ENCODE data around the gene ATP6V0B.

Gene ATP6V0B

DNA sequence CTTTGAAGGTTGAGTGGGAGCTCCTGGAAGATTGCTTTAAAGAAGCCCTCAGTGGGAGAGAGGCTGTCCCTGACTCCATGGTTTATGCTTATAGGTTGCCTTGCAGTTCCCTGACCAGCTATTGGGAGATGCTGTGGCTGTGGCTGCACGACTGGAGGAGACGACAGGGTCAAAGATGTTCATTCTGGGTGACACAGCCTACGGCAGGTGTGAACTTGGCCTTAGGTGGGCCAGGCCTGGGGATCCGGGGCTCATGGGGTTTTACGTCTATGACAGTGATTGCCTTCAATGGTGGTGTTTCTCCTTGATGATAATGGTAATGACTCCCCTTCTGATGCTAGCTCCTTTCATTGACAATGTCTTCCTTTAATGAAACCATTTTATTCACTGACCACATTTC is 4.3 kb upstream of the ATP6V0B start:
- H3K4me3 ChIP-seq (replicated peaks; ENCODE audit: insufficient read depth, low read length), result peak overlapping the region; percentile 98
- peak overlapping the region; percentile 70 for H3K27ac ChIP-seq (replicated peaks)
- TF ChIP-seq, protein P1, sequence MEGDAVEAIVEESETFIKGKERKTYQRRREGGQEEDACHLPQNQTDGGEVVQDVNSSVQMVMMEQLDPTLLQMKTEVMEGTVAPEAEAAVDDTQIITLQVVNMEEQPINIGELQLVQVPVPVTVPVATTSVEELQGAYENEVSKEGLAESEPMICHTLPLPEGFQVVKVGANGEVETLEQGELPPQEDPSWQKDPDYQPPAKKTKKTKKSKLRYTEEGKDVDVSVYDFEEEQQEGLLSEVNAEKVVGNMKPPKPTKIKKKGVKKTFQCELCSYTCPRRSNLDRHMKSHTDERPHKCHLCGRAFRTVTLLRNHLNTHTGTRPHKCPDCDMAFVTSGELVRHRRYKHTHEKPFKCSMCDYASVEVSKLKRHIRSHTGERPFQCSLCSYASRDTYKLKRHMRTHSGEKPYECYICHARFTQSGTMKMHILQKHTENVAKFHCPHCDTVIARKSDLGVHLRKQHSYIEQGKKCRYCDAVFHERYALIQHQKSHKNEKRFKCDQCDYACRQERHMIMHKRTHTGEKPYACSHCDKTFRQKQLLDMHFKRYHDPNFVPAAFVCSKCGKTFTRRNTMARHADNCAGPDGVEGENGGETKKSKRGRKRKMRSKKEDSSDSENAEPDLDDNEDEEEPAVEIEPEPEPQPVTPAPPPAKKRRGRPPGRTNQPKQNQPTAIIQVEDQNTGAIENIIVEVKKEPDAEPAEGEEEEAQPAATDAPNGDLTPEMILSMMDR (IDR thresholded peaks at IDR 0.05; ENCODE audit: insufficient read depth, low read length), result no peak
- DNase-seq (ENCODE audit: low read depth in 1 of 2, low spot score in 1 of 2), result no peak
- no peaks in the 10 kb centered on the region for H3K27me3 ChIP-seq (ENCODE audit: insufficient read depth, poor library complexity, severe bottlenecking)

DNA sequence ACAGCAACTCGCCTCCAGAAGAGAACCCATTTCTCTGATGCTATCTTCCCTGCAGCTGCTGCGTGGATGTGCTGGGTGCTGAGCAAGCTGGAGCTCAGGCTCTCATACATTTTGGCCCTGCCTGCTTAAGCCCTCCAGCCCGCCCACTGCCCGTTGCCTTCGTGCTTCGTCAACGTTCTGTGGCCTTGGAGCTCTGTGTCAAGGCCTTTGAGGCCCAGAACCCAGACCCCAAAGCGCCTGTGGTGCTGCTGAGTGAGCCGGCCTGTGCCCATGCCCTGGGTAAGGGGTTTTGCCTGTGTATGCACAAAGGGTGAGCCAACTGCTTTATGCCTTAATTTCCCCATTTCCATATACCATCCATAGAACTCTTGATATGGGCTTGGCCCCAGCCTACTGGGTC is 3.8 kb upstream of the ATP6V0B start:
- no peak for DNase-seq (ENCODE audit: low read depth in 1 of 2, low spot score in 1 of 2)
- H3K27me3 ChIP-seq (ENCODE audit: insufficient read depth, poor library complexity, severe bottlenecking), result no peaks in the 10 kb centered on the region
- TF ChIP-seq, protein P1 (IDR thresholded peaks at IDR 0.05; ENCODE audit: insufficient read depth, low read length), result no peak
- TF ChIP-seq POLR2AphosphoS5 (IDR thresholded peaks at IDR 0.05; ENCODE audit: low read depth) (no peak), GABPA (IDR thresholded peaks at IDR 0.05; ENCODE audit: low read depth) (no peak), SPI1 (IDR thresholded peaks at IDR 0.05; ENCODE audit: borderline replicate concordance, low read depth) (no peak)
- TF ChIP-seq, protein P2, sequence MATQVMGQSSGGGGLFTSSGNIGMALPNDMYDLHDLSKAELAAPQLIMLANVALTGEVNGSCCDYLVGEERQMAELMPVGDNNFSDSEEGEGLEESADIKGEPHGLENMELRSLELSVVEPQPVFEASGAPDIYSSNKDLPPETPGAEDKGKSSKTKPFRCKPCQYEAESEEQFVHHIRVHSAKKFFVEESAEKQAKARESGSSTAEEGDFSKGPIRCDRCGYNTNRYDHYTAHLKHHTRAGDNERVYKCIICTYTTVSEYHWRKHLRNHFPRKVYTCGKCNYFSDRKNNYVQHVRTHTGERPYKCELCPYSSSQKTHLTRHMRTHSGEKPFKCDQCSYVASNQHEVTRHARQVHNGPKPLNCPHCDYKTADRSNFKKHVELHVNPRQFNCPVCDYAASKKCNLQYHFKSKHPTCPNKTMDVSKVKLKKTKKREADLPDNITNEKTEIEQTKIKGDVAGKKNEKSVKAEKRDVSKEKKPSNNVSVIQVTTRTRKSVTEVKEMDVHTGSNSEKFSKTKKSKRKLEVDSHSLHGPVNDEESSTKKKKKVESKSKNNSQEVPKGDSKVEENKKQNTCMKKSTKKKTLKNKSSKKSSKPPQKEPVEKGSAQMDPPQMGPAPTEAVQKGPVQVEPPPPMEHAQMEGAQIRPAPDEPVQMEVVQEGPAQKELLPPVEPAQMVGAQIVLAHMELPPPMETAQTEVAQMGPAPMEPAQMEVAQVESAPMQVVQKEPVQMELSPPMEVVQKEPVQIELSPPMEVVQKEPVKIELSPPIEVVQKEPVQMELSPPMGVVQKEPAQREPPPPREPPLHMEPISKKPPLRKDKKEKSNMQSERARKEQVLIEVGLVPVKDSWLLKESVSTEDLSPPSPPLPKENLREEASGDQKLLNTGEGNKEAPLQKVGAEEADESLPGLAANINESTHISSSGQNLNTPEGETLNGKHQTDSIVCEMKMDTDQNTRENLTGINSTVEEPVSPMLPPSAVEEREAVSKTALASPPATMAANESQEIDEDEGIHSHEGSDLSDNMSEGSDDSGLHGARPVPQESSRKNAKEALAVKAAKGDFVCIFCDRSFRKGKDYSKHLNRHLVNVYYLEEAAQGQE (IDR thresholded peaks at IDR 0.05; ENCODE audit: insufficient replicate concordance, low read depth), result no peak
- H3K4me3 ChIP-seq (replicated peaks; ENCODE audit: insufficient read depth, low read length), result peak overlapping the region; percentile 98
- H3K27ac ChIP-seq (replicated peaks), result no peak overlapping the region

DNA sequence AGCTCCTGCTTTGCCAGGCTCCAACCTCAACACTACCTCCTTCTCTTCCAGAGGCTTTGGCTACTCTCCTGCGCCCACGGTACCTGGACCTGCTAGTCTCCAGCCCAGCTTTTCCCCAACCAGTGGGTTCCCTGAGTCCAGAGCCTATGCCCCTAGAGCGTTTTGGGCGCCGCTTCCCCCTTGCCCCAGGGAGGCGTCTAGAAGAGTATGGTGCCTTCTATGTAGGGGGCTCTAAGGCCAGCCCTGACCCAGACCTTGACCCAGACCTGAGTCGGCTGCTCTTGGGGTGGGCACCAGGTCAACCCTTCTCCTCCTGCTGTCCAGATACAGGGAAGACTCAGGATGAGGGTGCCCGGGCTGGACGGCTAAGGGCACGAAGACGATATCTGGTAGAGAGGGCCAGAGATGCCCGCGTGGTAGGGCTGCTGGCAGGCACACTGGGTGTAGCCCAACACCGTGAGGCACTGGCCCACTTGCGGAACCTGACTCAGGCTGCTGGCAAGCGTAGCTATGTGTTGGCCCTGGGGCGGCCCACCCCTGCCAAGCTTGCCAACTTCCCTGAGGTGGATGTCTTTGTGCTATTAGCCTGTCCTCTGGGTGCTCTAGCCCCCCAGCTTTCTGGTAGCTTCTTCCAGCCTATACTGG is 3.3 kb upstream of the ATP6V0B start:
- TF ChIP-seq SPI1 (IDR thresholded peaks at IDR 0.05; ENCODE audit: borderline replicate concordance, low read depth) (no peak), POLR2AphosphoS5 (IDR thresholded peaks at IDR 0.05; ENCODE audit: low read depth) (no peak)
- TF ChIP-seq, protein P2 (IDR thresholded peaks at IDR 0.05; ENCODE audit: insufficient replicate concordance, low read depth), result no peak
- TF ChIP-seq, protein P1 (IDR thresholded peaks at IDR 0.05; ENCODE audit: insufficient read depth, low read length), result no peak
- DNase-seq (ENCODE audit: low read depth in 1 of 2, low spot score in 1 of 2), result no peak
- no peak overlapping the region for H3K4me3 ChIP-seq (replicated peaks; ENCODE audit: insufficient read depth, low read length)

DNA sequence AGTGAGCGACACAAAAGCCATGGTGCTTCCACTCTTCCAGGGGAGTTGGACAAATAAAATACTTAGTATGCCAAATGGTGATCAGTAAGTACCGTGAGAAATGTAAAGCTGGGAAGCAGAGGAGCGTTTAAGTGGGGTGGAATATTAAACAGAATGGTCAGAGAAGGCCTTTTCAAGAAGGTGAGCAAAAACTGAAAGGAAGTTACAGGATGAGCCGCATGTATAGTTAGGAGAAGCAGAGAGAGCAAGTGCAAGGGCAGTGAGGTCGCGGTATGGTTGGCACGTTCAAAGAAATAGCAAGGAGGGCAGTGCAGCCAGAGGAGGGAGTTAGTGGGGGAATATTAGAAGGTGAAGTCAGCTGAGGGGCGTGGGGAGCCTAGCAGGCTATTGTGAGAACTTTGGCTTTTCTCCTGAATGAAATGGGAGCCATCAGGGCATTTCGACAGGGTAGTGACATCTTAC is 748 bp upstream of the ATP6V0B start:
- Histone ChIP-seq H3K27ac (replicated peaks) (peak overlapping the region; percentile 99), H3K27me3 (ENCODE audit: insufficient read depth, poor library complexity, severe bottlenecking) (no peaks in the 10 kb centered on the region), H3K4me3 (replicated peaks; ENCODE audit: insufficient read depth, low read length) (peak overlapping the region; percentile 75)
- TF ChIP-seq, protein P2 (IDR thresholded peaks at IDR 0.05; ENCODE audit: insufficient replicate concordance, low read depth), result no peak
- no peak for TF ChIP-seq POLR2AphosphoS5 (IDR thresholded peaks at IDR 0.05; ENCODE audit: low read depth)
- TF ChIP-seq, protein P1 (IDR thresholded peaks at IDR 0.05; ENCODE audit: insufficient read depth, low read length), result no peak
- TF ChIP-seq SPI1 (IDR thresholded peaks at IDR 0.05; ENCODE audit: borderline replicate concordance, low read depth), result no peak
- no peak for TF ChIP-seq GABPA (IDR thresholded peaks at IDR 0.05; ENCODE audit: low read depth)
- DNase-seq (ENCODE audit: low read depth in 1 of 2, low spot score in 1 of 2), result no peak

More for the DNA sequence above, 3.3 kb upstream of the ATP6V0B start:
- H3K27ac ChIP-seq (replicated peaks), result no peak overlapping the region
- no peaks in the 10 kb centered on the region for H3K27me3 ChIP-seq (ENCODE audit: insufficient read depth, poor library complexity, severe bottlenecking)
